ENCODE measurements around the gene ERN2. TPM values are rescaled to one million over a fixed set of nuclear protein-coding genes. Genes with fewer than 3 reads are reported as not detected.

ERN2 gene
- total and polyA plus RNA-seq, 9 of the 15 experiments (the other 6 are each of a cell fraction or from before 2014, with no cell fraction given), result 0.07 to 1.5 (median 0.51) TPM; not detected in 3

GRCh38 chr16:23695756-23696155 lies 17.3 kb downstream of the ERN2 start (continued):
- TF ChIP-seq BCLAF1 (IDR thresholded peaks at IDR 0.05; ENCODE audit: borderline replicate concordance in 1 of 2, control insufficient read depth in 1 of 2, low read depth in 2 of 2, low read length in 1 of 2) (no peak), MYBL2 (IDR thresholded peaks at IDR 0.05; ENCODE audit: low read depth) (no peak), MYBL2 (CRISPR knock-in tag; IDR thresholded peaks at IDR 0.05; ENCODE audit: borderline replicate concordance) (no peak), EHMT2 (IDR thresholded peaks at IDR 0.05) (no peak), POLR2A (conservative IDR thresholded peaks at IDR 0.05) (no peak), CHCHD3 (CRISPR knock-in tag; IDR thresholded peaks at IDR 0.05) (no peak), EGR1 (conservative IDR thresholded peaks at IDR 0.05) (no peak)

DNA sequence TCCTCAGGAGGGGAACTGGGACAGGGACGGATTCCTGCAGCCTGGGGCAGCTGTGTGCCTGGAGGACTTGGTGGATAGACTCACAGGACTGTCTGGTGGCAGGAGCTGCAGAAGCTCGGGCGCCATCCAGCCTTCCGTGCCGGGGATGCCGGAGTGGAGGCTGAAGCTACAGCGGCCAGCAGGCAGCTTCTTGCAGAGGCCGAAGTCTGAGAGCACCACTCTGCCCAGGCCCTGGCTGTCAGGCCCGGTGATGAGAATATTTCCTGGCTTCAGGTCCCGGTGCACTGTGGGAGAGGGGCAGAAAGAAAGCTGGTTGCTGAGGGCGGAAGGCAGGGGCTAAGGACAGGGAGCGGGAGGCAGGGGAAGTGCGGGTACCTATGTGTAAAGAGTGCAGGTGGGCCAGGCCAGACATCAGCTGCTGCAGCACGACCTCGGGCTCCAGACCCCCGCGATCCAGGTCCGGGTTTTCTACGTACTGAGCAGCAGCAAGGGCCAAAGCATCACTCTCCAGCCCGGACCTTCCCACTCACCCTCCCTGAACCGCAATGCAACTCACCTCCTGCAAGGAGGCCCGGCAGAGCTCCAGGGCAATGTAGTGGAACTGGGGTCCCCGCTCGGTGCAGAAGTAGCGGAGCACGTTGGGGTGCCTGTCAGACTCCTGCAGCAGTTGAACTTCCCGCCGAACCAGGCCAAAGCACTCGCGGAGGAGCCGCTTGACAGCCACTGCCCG lies 18.2 kb downstream of the ERN2 start:
- Histone ChIP-seq H3K36me3 (ENCODE audit: control insufficient read depth, insufficient read depth, low read length) (peaks cover 21% of the 10 kb centered on the region), H3K9me3 (replicated peaks; ENCODE audit: control insufficient read depth, insufficient read depth, low read depth, low read length) (no peaks in the 10 kb centered on the region), H3K4me2 (ENCODE audit: insufficient read depth, low read length) (no peak overlapping the region), H3K9me1 (ENCODE audit: control insufficient read depth, insufficient read depth, low read length) (no peaks in the 10 kb centered on the region), H3K4me1 (replicated peaks in 1 of 2; ENCODE audit: control insufficient read depth in 2 of 2, insufficient read depth in 2 of 2, low read length in 2 of 2) (peaks cover 4 to 22% of the 10 kb centered on the region in 2 experiments; a peak in 4 of 5 replicates), H3K9ac (ENCODE audit: insufficient read depth in 1 of 2, low read depth in 2 of 2, low read length in 2 of 2) (peak overlapping the region in 1 of 2 experiments; percentile 84; a peak in 2 of 4 replicates), H2AFZ (ENCODE audit: low read depth, low read length) (peak overlapping the region; percentile 51; the same call in 1 of the 2 replicates), H3K4me3 (no peak overlapping the region), H3K27ac (ENCODE audit: extremely low read depth, low read depth, low read length) (no peak overlapping the region), H3K27me3 (ENCODE audit: control insufficient read depth in 2 of 2, insufficient read depth in 2 of 2, low read length in 2 of 2) (no peaks in the 10 kb centered on the region), H3K79me2 (ENCODE audit: control insufficient read depth, insufficient read depth, low read length) (no peaks in the 10 kb centered on the region), H4K20me1 (replicated peaks; ENCODE audit: control insufficient read depth, insufficient read depth, low read length) (no peaks in the 10 kb centered on the region)
- intact Hi-C loops (cut with micrococcal nuclease) (no loop called here), in situ Hi-C loops (cut with MboI) (no loop called here)
- DNase-seq (ENCODE audit: extremely low read depth in 1 of 4, low spot score in 3 of 4), result peak in 2 of 4 experiments; percentile 27 to 38
- ATAC-seq, result peak; percentile 84
- BruUV-seq (replicated peaks), result no TSS peak
- 51% methylated on average over 32 of the region's 32 CpGs for WGBS (ENCODE audit: insufficient coverage, low coverage, missing lambda C conversion rate)
- CTCF ChIA-PET (ENCODE audit: low intra/inter-chr PET ratio), result no interaction called here
- FAIRE-seq, result peak; percentile 51
- POLR2A ChIA-PET, result interaction anchor here (0.8 to 2.0 kb wide), 5 partner anchors 10 to 341 kb away, joined by 3 to 8 read pairs (median 4); no protein-coding TSS in a partner anchor
- TF ChIP-seq ZBTB33 (CRISPR knock-in tag; IDR thresholded peaks at IDR 0.05), result peak; percentile 75; the same call in 1 of the 2 replicates
- TF ChIP-seq ZBTB17 (CRISPR knock-in tag; IDR thresholded peaks at IDR 0.05), result no peak
- TF ChIP-seq, protein P1, sequence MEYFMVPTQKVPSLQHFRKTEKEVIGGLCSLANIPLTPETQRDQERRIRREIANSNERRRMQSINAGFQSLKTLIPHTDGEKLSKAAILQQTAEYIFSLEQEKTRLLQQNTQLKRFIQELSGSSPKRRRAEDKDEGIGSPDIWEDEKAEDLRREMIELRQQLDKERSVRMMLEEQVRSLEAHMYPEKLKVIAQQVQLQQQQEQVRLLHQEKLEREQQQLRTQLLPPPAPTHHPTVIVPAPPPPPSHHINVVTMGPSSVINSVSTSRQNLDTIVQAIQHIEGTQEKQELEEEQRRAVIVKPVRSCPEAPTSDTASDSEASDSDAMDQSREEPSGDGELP (CRISPR knock-in tag; IDR thresholded peaks at IDR 0.05; ENCODE audit: borderline replicate concordance), result peak; percentile 62; the same call in 1 of the 2 replicates
- TF ChIP-seq ARID3B (CRISPR knock-in tag; IDR thresholded peaks at IDR 0.05; ENCODE audit: borderline replicate concordance), result no peak
